Parathyroid adenoma (tissue), 2 donors: ENCODE results near the gene GRIA1.

Experiments used
- H2AFZ ChIP-seq: fragments of 300-600 bp; sonication (generic); one replicate; pipeline ENCODE4 v1.7.0; 2017; ENCODE audit warnings: antibody characterized with exemption, mild to moderate bottlenecking
- H3K27ac ChIP-seq: fragments of 300-600 bp; sonication (generic); one replicate; pipeline ENCODE4 v1.7.0; 2017
- H3K27me3 ChIP-seq: fragments of 300-600 bp; sonication (generic); one replicate; pipeline ENCODE4 v1.7.0; 2017; ENCODE audit warnings: low read length; ENCODE audit not compliant: control insufficient read depth, insufficient read depth
- H3K36me3 ChIP-seq: fragments of 300-600 bp; sonication (generic); one replicate; pipeline ENCODE4 v1.7.0; 2017; ENCODE audit warnings: low read length; ENCODE audit not compliant: control insufficient read depth, insufficient read depth
- H3K4me1 ChIP-seq: fragments of 300-600 bp; sonication (generic); one replicate; pipeline ENCODE4 v1.7.0; 2017; ENCODE audit warnings: control low read depth
- H3K4me2 ChIP-seq: fragments of 300-600 bp; sonication (generic); one replicate; pipeline ENCODE4 v1.7.0; 2017; ENCODE audit warnings: low read length
- H3K4me3 ChIP-seq: fragments of 300-600 bp; sonication (generic); one replicate; pipeline ENCODE4 v1.7.0; 2017; ENCODE audit warnings: low read depth, low read length
- H3K79me2 ChIP-seq: fragments of 300-600 bp; sonication (generic); one replicate; pipeline ENCODE4 v1.7.0; 2017; ENCODE audit warnings: control low read depth
- H3K9ac ChIP-seq: fragments of 300-600 bp; sonication (generic); one replicate; pipeline ENCODE4 v1.7.0; 2017; ENCODE audit warnings: mild to moderate bottlenecking
- H3K9me3 ChIP-seq: fragments of 300-600 bp; sonication (generic); one replicate; pipeline ENCODE4 v1.7.0; 2017; ENCODE audit warnings: low read length; ENCODE audit not compliant: control insufficient read depth
- CTCF ChIP-seq: fragments of 300-600 bp; sonication (generic); IDR thresholded peaks from one replicate; pipeline ENCODE4 v1.7.0; 2017; ENCODE audit warnings: antibody characterized with exemption, mild to moderate bottlenecking
- donor health status: primary hyperparathyroidism.

Gene GRIA1

DNA sequence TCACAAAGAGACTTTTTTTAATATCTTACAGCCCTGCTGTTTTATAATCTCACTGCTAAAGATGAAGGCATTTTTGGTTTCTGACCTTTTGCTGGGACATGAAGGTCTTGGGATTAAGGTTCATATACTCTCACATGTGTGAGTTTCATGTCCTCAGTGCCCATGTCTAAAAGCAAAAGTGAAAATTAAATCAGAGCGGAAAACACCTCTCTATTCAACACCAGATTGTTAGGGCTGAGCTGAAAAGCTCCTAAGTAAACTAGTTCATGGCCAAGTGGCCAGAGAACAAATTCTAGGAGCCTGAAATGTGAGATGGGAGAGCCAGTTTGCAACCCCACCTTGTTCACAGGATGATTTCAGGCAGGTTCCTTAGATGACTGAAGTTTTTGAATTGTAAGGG is 110.9 kb downstream of the GRIA1 start:
- Histone ChIP-seq H3K27ac (no peak overlapping the region), H3K9me3 (no peaks in the 10 kb centered on the region), H2AFZ (no peak overlapping the region), H3K4me3 (no peak overlapping the region), H3K36me3 (no peaks in the 10 kb centered on the region), H3K27me3 (no peaks in the 10 kb centered on the region), H3K79me2 (no peaks in the 10 kb centered on the region), H3K4me2 (no peak overlapping the region), H3K4me1 (no peaks in the 10 kb centered on the region), H3K9ac (no peak overlapping the region)
- no peak for TF ChIP-seq CTCF

- Histone ChIP-seq H3K4me1 (no peaks in the 10 kb centered on the region), H3K9ac (no peak overlapping the region), H3K36me3 (no peaks in the 10 kb centered on the region), H3K27me3 (no peaks in the 10 kb centered on the region), H3K9me3 (no peaks in the 10 kb centered on the region), H3K4me2 (no peak overlapping the region), H3K4me3 (no peak overlapping the region), H3K27ac (no peak overlapping the region), H3K79me2 (no peaks in the 10 kb centered on the region), H2AFZ (no peak overlapping the region)
- no peak for TF ChIP-seq CTCF
These were observed 114.9 kb downstream of the GRIA1 start for GRCh38 chr5:153605386-153605785.

- H3K79me2 ChIP-seq = no peaks in the 10 kb centered on the region
- no peaks in the 10 kb centered on the region for H3K27me3 ChIP-seq
- H3K4me1 ChIP-seq = no peaks in the 10 kb centered on the region
- no peaks in the 10 kb centered on the region for H3K9me3 ChIP-seq
- no peak overlapping the region for H3K4me3 ChIP-seq
- H3K27ac ChIP-seq = no peak overlapping the region
- H3K36me3 ChIP-seq = no peaks in the 10 kb centered on the region
- no peak overlapping the region for H2AFZ ChIP-seq
- H3K9ac ChIP-seq = no peak overlapping the region
- H3K4me2 ChIP-seq = no peak overlapping the region
- TF ChIP-seq CTCF = no peak
These were observed 119.5 kb downstream of the GRIA1 start for GRCh38 chr5:153610009-153610408.

GRCh38 chr5:153610811-153611210 is 120.3 kb downstream of the GRIA1 start:
- Histone ChIP-seq H3K4me3 (no peak overlapping the region), H3K27ac (no peak overlapping the region), H3K36me3 (no peaks in the 10 kb centered on the region), H2AFZ (no peak overlapping the region), H3K4me1 (no peaks in the 10 kb centered on the region), H3K9ac (no peak overlapping the region), H3K4me2 (no peak overlapping the region), H3K27me3 (no peaks in the 10 kb centered on the region), H3K79me2 (no peaks in the 10 kb centered on the region), H3K9me3 (no peaks in the 10 kb centered on the region)
- TF ChIP-seq CTCF = no peak

DNA sequence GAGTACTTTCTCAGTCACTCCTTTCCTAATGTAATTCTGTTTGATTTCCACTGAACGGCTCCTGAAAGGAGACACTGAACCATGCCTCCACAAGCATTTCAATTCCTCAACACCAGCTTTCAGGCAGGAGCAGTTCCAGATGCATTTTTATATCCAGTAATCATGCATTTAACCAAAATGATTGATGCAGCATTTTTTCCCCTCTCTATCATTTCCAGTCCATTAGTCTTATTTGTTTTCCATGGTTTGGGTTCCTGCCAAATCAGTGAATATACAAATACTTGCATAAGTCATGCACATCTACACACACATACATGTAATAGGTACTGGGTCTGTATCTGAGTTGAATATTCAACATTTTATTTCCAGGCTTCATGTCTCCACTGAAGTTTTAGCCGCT is 122.7 kb downstream of the GRIA1 start:
- Histone ChIP-seq H3K9me3 (no peaks in the 10 kb centered on the region), H3K79me2 (no peaks in the 10 kb centered on the region), H3K27ac (no peak overlapping the region), H3K27me3 (no peaks in the 10 kb centered on the region), H2AFZ (no peak overlapping the region), H3K36me3 (no peaks in the 10 kb centered on the region), H3K4me1 (no peaks in the 10 kb centered on the region), H3K4me2 (no peak overlapping the region), H3K4me3 (no peak overlapping the region), H3K9ac (no peak overlapping the region)
- TF ChIP-seq CTCF = no peak
